Activated naive CD8-positive, alpha-beta T cell treated with anti-CD3 and anti-CD28 coated beads, Interleukin-2, amount 10 ng/mL, durations not matched to agents 7 days and 5 days (primary cell): ENCODE results near the gene KLF1. TPM values are rescaled to one million over a fixed set of nuclear protein-coding genes. Genes with fewer than 3 reads are reported as not detected.

ENCODE experiments used
- ATAC-seq: fragments of 150-1000 bp; cut with Tn5 transposase; one replicate; pipeline ENCODE4 v1.10.0; 2021; ENCODE audit warnings: low read depth, moderate library complexity
- POLR2A ChIA-PET: fragments of 350-600 bp; sonication (Branson Sonifier 250); formaldehyde crosslinking; loops from one replicate; lab custom pipeline; 2021; ENCODE audit warnings: antibody characterized with exemption; lab: Charles Lee
- DNase-seq: peaks from one replicate; pipeline ENCODE4 v3.0.0; 2021
- H3K27ac Mint-ChIP-seq: one replicate; pipeline ENCODE4 v1.8.0; 2022; ENCODE audit warnings: mild to moderate bottlenecking, mixed read lengths
- H3K27me3 Mint-ChIP-seq: one replicate; pipeline ENCODE4 v1.8.0; 2022; ENCODE audit warnings: mild to moderate bottlenecking, moderate library complexity, mixed read lengths
- H3K36me3 Mint-ChIP-seq: one replicate; pipeline ENCODE4 v1.8.0; 2021; ENCODE audit warnings: mild to moderate bottlenecking, mixed read lengths
- H3K4me1 Mint-ChIP-seq: one replicate; pipeline ENCODE4 v1.8.0; 2021; ENCODE audit warnings: mixed read lengths
- H3K4me3 Mint-ChIP-seq: one replicate; pipeline ENCODE4 v1.8.0; 2022; ENCODE audit warnings: mild to moderate bottlenecking, moderate library complexity, mixed read lengths
- H3K9me3 Mint-ChIP-seq: one replicate; pipeline ENCODE4 v1.8.0; 2021; ENCODE audit warnings: mixed read lengths
- total RNA-seq, 2 experiments: library from RNA; stranded (reverse); gene quantifications; one replicate each; pipeline ENCODE4 v1.2.3, GENCODE V29; 2021

Gene KLF1
- total RNA-seq, 2 experiments from 2014 or later = 0.19 TPM; not detected in 1

DNA sequence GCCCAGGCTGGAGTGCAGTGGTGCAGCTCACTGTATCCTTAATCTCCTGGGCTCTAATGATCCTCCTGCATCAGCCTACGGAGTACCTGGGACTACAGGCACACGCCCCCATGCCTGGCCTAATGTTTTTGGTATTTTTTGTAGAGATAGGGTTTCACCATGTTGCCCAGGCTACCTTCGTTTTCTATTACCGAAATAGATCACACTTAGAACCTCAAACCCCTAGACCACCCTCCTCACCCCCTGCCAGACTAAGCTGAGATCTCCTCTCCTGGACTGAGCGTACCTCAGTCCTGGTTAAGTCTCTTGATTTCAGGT lies 391 bp downstream of the KLF1 start:
- Mint-ChIP-seq H3K36me3 (peaks cover 5% of the 10 kb centered on the region), H3K27me3 (peaks cover 4% of the 10 kb centered on the region)
- POLR2A ChIA-PET = interaction anchor here (0.6 to 2.5 kb wide), 6 partner anchors 11 to 230 kb away, joined by 3 to 20 read pairs (median 3); partner anchors contain the start of genes CALR, RAD23A and TRMT1

GRCh38 chr19:12885749-12886650 lies 1.0 kb downstream of the KLF1 start:
- no peak for ATAC-seq
- Mint-ChIP-seq H3K27ac (no peak overlapping the region), H3K36me3 (peaks cover 3% of the 10 kb centered on the region), H3K27me3 (peaks cover 4% of the 10 kb centered on the region), H3K9me3 (peaks cover 2% of the 10 kb centered on the region), H3K4me3 (peak overlapping the region; percentile 47), H3K4me1 (peaks cover 27% of the 10 kb centered on the region)
- POLR2A ChIA-PET = interaction anchor here (0.6 to 2.5 kb wide), 18 partner anchors 9 to 231 kb away, joined by 3 to 23 read pairs (median 4); partner anchors contain the start of genes CALR, FARSA, JUNB and RAD23A
- no peak for DNase-seq

More for the DNA sequence above, 391 bp downstream of the KLF1 start:
- ATAC-seq (no peak), DNase-seq (no peak)
- peaks cover 2% of the 10 kb centered on the region for H3K9me3 Mint-ChIP-seq
- peak overlapping the region; percentile 47 for H3K4me3 Mint-ChIP-seq
- H3K27ac Mint-ChIP-seq = no peak overlapping the region
- peaks cover 28% of the 10 kb centered on the region for H3K4me1 Mint-ChIP-seq

- POLR2A ChIA-PET = interaction anchor here (0.6 to 2.5 kb wide), 19 partner anchors 9 to 272 kb away, joined by 3 to 23 read pairs (median 4); partner anchors contain the start of genes CALR, FARSA, JUNB and RAD23A
- peaks cover 29% of the 10 kb centered on the region for H3K4me1 Mint-ChIP-seq
- ATAC-seq (peak; percentile 75), DNase-seq (peak; percentile 94)
- peak overlapping the region; percentile 90 for H3K4me3 Mint-ChIP-seq
- peaks cover 4% of the 10 kb centered on the region for H3K27me3 Mint-ChIP-seq
- H3K36me3 Mint-ChIP-seq = peaks cover 2% of the 10 kb centered on the region
- peak overlapping the region; percentile 89 for H3K27ac Mint-ChIP-seq
- peaks cover 2% of the 10 kb centered on the region for H3K9me3 Mint-ChIP-seq
Measured at GRCh38 chr19:12884926-12885748, 1.9 kb downstream of the KLF1 start.

- H3K27ac Mint-ChIP-seq = peak overlapping the region; percentile 89
- DNase-seq (no peak), ATAC-seq (no peak)
- peaks cover 2% of the 10 kb centered on the region for H3K9me3 Mint-ChIP-seq
- POLR2A ChIA-PET = interaction anchor here (0.6 to 2.5 kb wide), 15 partner anchors 9 to 272 kb away, joined by 3 to 23 read pairs (median 5); partner anchors contain the start of genes CALR, FARSA, JUNB and RAD23A
- peaks cover 4% of the 10 kb centered on the region for H3K36me3 Mint-ChIP-seq
- H3K4me3 Mint-ChIP-seq = peak overlapping the region; percentile 90
- peaks cover 28% of the 10 kb centered on the region for H3K4me1 Mint-ChIP-seq
- H3K27me3 Mint-ChIP-seq = peaks cover 4% of the 10 kb centered on the region
Measured at GRCh38 chr19:12884627-12884925, 2.4 kb downstream of the KLF1 start.

DNA sequence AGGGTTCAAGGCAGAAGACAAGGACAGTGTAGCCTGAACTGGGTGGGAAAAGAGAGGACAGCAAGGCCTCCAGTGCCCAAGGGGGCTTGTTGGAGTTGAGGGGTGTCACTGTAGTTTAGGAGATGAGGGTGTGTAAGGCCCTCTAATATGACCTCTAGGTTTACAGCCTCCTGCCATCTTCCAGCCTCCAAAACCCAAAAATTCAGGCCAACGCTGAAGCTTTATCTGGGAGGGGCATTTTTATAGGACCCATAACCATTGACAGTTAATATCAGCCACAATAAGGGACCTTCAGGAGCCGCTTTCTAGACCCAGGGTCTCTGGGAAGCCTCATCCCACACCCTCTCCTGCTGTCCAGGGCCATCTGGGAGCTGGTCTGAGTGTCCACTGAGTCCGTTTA lies 2.8 kb downstream of the KLF1 start:
- H3K27ac Mint-ChIP-seq = peak overlapping the region; percentile 16
- peaks cover 4% of the 10 kb centered on the region for H3K27me3 Mint-ChIP-seq
- POLR2A ChIA-PET = interaction anchor here (0.9 to 2.5 kb wide), 8 partner anchors 9 to 93 kb away, joined by 3 to 20 read pairs (median 5); partner anchors contain the start of genes CALR, FARSA and JUNB
- peaks cover 4% of the 10 kb centered on the region for H3K36me3 Mint-ChIP-seq
- DNase-seq (no peak), ATAC-seq (no peak)
- H3K4me1 Mint-ChIP-seq = peaks cover 28% of the 10 kb centered on the region
- no peak overlapping the region for H3K4me3 Mint-ChIP-seq
- H3K9me3 Mint-ChIP-seq = peaks cover 2% of the 10 kb centered on the region

GRCh38 chr19:12882589-12882988 lies 4.4 kb downstream of the KLF1 start:
- H3K36me3 Mint-ChIP-seq = peaks cover 15% of the 10 kb centered on the region
- H3K4me3 Mint-ChIP-seq = peak overlapping the region; percentile 94
- ATAC-seq (no peak), DNase-seq (no peak)
- H3K27ac Mint-ChIP-seq = no peak overlapping the region
- peaks cover 4% of the 10 kb centered on the region for H3K27me3 Mint-ChIP-seq
- H3K9me3 Mint-ChIP-seq = peaks cover 2% of the 10 kb centered on the region
- peaks cover 26% of the 10 kb centered on the region for H3K4me1 Mint-ChIP-seq
- POLR2A ChIA-PET = interaction anchor here (0.5 to 3.2 kb wide), 8 partner anchors 8 to 160 kb away, joined by 3 to 28 read pairs (median 6); partner anchors contain the start of genes FARSA and GCDH

DNA sequence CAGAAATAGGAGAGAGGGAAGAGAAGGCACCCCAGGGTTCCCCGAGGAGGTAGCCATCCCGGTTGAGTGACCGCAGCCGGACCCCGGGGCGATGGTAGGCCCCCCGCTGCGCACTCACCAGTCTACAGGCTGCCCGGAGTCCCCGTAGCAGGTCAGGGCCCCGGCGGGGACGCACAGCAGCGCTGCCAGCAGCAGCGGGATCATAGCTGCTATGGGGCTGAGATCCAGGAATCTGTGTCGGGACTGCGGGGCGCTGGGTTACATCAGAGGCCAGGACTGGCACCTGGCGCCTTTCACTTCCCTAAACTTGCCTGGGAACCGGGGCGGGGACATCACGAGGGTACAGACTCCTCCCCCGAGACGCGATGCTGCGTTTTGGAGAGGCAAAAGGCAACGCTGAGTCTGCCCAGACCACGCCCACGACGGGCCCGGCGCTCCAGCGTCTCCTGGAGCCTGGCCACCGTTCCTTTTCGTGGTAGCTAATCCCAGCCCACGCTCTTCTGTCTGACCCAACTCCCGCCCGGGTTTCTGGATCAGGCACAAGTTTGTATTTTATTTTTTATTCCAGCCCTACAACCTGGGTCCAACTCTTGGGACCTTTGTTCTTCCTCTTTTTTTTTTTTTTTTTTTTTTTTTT lies 5.7 kb downstream of the KLF1 start, which contains the start of gene DNASE2:
DNASE2 (minus strand) TSS at position 278 of the 637 bp plus-strand sequence; CDS start at position 204, 74 bp downstream.
- Mint-ChIP-seq H3K9me3 (peaks cover 2% of the 10 kb centered on the region), H3K27ac (peak within 1 kb of the TSS; percentile 88), H3K36me3 (peaks cover 15% of the 10 kb centered on the region), H3K4me1 (peaks cover 21% of the 10 kb centered on the region), H3K27me3 (no peaks in the 10 kb centered on the region), H3K4me3 (peak within 1 kb of the TSS; percentile 94)
- POLR2A ChIA-PET = interaction anchor here (0.6 to 3.2 kb wide), 9 partner anchors 9 to 236 kb away, joined by 3 to 28 read pairs (median 4); partner anchors contain the start of genes FARSA and GCDH
- ATAC-seq (peak; percentile 69), DNase-seq (peak; percentile 91)

DNA sequence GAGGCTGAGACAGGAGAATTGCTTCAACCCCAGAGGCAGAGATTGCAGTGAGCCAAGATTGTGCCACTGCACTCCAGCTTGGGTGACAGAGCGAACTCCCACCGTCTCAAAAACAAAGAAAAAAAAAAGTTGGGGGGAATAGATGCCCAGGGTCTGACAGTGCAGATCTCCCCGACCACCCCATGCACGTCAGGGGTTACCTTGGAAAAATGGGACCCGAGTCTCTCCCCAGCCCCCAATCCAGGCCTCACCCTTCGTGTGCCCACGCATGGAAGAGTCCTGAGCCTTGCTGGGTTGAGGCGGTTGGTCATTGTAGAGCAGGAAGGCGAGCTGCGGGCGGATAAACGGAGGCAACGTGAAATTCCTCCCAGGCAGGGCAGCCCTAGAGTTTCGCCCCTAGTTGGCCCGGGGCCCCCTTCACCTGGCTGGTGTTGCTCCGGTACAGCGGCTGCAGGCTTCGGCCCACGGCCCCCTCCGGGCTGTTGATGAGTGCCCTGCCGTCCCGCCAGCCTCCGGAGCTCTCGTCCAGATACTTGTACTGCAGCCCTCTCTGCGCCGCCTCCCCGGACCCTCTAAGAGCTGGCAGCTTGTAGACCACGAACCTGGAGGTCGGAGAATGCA lies 6.3 kb downstream of the KLF1 start:
- Mint-ChIP-seq H3K4me3 (peak overlapping the region; percentile 94), H3K27ac (peak overlapping the region; percentile 88), H3K27me3 (no peaks in the 10 kb centered on the region), H3K9me3 (peaks cover 2% of the 10 kb centered on the region), H3K36me3 (peaks cover 15% of the 10 kb centered on the region), H3K4me1 (peaks cover 20% of the 10 kb centered on the region)
- no peak for DNase-seq
- ATAC-seq = no peak
- POLR2A ChIA-PET = interaction anchor here (0.8 to 3.2 kb wide), 5 partner anchors 10 to 237 kb away, joined by 3 to 28 read pairs (median 8); partner anchors contain the start of genes FARSA and GCDH

GRCh38 chr19:12875086-12875485 lies 11.9 kb downstream of the KLF1 start:
- ATAC-seq (no peak), DNase-seq (no peak)
- POLR2A ChIA-PET = interaction anchor here (1.5 kb wide), 1 partner anchor 10 kb away, joined by 4 read pairs; no protein-coding TSS in a partner anchor
- Mint-ChIP-seq H3K27me3 (no peaks in the 10 kb centered on the region), H3K36me3 (peaks cover 36% of the 10 kb centered on the region), H3K4me1 (peaks cover 4% of the 10 kb centered on the region), H3K4me3 (no peak overlapping the region), H3K27ac (no peak overlapping the region), H3K9me3 (no peaks in the 10 kb centered on the region)

DNA sequence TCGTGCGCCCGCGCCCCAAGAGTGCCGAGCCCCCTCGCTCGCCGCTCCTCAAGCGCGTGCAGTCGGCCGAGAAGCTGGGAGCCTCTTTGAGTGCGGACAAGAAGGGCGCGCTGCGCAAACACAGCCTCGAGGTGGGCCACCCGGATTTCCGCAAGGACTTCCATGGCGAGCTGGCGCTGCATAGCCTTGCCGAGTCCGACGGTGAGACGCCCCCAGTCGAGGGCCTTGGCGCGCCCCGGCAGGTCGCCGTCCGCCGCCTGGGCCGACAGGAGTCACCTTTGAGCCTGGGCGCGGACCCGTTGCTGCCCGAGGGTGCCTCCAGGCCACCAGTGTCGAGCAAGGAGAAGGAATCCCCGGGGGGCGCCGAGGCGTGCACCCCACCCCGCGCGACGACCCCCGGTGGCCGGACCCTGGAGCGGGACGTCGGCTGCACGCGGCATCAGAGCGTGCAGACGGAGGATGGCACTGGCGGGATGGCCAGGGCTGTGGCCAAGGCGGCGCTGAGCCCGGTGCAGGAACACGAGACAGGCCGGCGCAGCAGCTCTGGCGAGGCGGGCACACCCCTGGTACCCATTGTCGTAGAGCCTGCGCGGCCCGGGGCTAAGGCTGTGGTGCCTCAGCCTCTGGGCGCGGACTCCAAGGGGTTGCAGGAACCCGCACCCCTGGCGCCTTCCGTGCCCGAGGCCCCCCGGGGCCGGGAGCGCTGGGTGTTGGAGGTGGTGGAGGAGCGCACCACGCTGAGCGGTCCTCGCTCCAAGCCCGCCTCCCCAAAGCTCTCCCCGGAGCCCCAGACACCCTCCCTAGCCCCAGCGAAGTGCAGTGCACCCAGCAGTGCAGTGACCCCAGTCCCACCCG lies 12.9 kb downstream of the KLF1 start:
- Mint-ChIP-seq H3K4me3 (no peak overlapping the region), H3K4me1 (peaks cover 2% of the 10 kb centered on the region), H3K27ac (no peak overlapping the region), H3K36me3 (peaks cover 34% of the 10 kb centered on the region), H3K27me3 (no peaks in the 10 kb centered on the region), H3K9me3 (no peaks in the 10 kb centered on the region)
- POLR2A ChIA-PET = interaction anchor here (0.9 to 1.5 kb wide), 3 partner anchors 11 to 40 kb away, joined by 3 to 4 read pairs (median 3); no protein-coding TSS in a partner anchor
- DNase-seq = no peak
- no peak for ATAC-seq
